HFF-Myc (cell line): ENCODE data around the gene AKAP8L.
"Not testable (repeated sequence)": the region's sequence is repeated elsewhere in the genome, so short reads cannot be mapped to it uniquely, and the experiment has no call there.

Experiments used
- DNase-seq: peaks from one replicate; pipeline ENCODE4 v3.0.0-alpha.2; 2011; ENCODE audit warnings: low read depth; ENCODE audit errors: extremely low read depth
- H3K4me3 ChIP-seq: replicated peaks from 2 replicates; pipeline ENCODE4 v1.5.1; 2011; ENCODE audit warnings: low read depth, mild to moderate bottlenecking, control low read depth, low read length
- TF ChIP-seq, protein P1 (sequence below): IDR thresholded peaks from 2 replicates; pipeline ENCODE4 v1.5.1; 2012; ENCODE audit warnings: mild to moderate bottlenecking, low read depth, low read length, control low read depth; ENCODE audit errors: missing control alignments

The AKAP8L gene

DNA sequence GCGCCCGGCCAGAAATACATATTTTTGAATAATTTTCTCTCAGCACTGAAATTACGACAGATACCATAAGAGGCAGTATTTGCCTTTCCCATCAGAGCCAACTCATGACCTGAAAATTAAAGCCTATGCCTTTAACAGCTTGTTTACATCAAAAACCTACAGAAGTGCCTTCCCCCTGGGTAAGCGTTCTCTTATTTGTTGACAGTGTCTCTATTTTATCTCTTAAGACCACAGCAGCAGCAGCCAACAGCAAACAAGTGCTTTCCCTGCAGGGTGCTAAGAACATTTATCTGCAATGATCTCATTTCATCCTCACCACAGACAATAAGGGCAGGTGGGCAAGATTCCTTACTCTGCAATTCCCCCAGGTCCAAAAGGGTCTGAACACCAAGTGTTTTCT, 6.0 kb downstream of the AKAP8L start:
- no peak for DNase-seq
- TF ChIP-seq, protein P1, sequence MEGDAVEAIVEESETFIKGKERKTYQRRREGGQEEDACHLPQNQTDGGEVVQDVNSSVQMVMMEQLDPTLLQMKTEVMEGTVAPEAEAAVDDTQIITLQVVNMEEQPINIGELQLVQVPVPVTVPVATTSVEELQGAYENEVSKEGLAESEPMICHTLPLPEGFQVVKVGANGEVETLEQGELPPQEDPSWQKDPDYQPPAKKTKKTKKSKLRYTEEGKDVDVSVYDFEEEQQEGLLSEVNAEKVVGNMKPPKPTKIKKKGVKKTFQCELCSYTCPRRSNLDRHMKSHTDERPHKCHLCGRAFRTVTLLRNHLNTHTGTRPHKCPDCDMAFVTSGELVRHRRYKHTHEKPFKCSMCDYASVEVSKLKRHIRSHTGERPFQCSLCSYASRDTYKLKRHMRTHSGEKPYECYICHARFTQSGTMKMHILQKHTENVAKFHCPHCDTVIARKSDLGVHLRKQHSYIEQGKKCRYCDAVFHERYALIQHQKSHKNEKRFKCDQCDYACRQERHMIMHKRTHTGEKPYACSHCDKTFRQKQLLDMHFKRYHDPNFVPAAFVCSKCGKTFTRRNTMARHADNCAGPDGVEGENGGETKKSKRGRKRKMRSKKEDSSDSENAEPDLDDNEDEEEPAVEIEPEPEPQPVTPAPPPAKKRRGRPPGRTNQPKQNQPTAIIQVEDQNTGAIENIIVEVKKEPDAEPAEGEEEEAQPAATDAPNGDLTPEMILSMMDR: no peak
- no peak overlapping the region for H3K4me3 ChIP-seq

GRCh38 chr19:15411351-15411750, 7.4 kb downstream of the AKAP8L start:
- not testable (repeated sequence) for DNase-seq

GRCh38 chr19:15404780-15405211, 14.0 kb downstream of the AKAP8L start:
- TF ChIP-seq, protein P1: no peak
- no peak overlapping the region for H3K4me3 ChIP-seq
- no peak for DNase-seq

More at GRCh38 chr19:15411351-15411750, 7.4 kb downstream of the AKAP8L start:
- not testable (repeated sequence) for H3K4me3 ChIP-seq

GRCh38 chr19:15404097-15404779, 14.6 kb downstream of the AKAP8L start:
- DNase-seq: no peak
- H3K4me3 ChIP-seq: no peak overlapping the region
- TF ChIP-seq, protein P1: no peak

DNA sequence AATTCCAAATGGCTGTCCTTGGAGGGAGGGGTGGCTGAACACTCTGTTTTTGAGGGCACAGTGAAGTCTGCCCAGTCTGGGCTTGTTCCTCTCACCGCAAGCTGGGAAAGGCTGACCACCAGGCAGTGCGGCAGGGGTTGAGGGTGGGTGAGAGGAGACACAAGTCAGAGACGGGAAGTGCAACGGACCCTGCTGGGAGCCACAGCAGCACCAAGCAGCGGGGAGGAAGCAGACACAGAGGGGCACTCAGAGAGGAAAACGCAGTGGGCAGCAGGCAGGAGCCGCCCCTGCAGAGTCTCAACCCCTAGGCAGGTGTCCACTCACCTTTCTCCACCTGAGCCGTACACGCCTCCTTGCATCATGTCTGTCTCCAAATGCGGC, 15.6 kb downstream of the AKAP8L start:
- TF ChIP-seq, protein P1: no peak
- no peak overlapping the region for H3K4me3 ChIP-seq
- DNase-seq: no peak

DNA sequence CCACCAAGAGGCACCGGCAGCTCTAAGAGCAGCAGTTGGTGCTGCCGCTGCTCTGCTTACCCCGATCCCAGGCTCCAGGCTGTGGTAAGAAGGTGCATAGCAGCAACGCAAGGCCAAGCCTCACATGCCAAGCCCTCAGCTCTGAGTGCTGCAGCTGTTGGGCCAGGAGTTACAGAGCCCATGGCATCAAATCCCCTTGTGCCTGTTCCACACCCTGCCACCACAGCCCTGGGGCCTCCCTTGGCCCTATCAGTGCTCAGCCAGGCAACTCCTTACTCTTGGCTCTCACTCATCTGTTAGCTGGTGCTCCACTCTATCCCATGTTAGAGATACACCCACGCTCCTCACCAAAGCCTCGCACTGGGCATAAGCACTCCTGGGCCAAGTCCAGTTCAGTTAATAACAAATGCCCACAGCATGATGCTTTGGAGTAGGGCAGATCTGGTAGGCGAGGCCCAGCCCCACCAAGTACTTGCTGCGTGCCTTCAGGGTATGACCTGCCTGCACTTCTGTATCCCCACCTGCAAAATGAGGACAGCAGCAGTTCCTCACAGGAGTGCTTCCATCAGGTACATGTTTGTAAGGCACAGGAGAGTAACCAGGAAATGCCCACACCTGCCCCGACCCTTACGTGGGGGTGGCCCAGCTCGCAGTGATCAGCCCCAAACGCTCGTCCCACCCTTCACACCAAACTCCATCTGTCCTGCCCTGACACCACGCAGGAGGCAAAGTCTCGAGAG, 16.2 kb downstream of the AKAP8L start:
- no peak overlapping the region for H3K4me3 ChIP-seq
- no peak for DNase-seq
- TF ChIP-seq, protein P1: no peak

DNA sequence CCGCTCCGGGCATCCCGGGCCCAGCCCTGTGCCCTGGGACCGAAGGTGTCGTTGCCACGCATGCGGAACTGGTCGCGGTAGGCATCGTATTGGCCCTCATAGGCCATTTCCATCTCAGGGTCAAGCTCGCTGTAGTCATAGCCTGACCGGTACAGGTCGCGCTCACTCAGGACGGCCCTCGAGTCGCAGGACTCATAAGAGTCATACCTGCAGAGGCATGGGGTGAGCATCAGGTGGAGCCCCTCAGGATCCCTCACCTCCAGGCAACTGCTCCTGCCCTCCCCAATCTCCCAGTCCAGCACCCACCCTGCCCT, 17.4 kb downstream of the AKAP8L start:
- TF ChIP-seq, protein P1: no peak
- no peak overlapping the region for H3K4me3 ChIP-seq
- DNase-seq: no peak
